Loucy (cell line): Measurements from ENCODE around the gene MRLN.

ENCODE experiments used
- EZH2phosphoT487 ChIP-seq: fragments of 200-600 bp; IDR thresholded peaks from 2 replicates; pipeline ENCODE4 v1.6.1; 2018; ENCODE audit warnings: antibody characterized with exemption, mild to moderate bottlenecking, moderate library complexity, borderline replicate concordance
- TF ChIP-seq, protein P1 (sequence below): fragments of 200-600 bp; sonication (generic); conservative IDR thresholded peaks from 2 replicates; pipeline ENCODE4 v1.5.1; 2014; ENCODE audit warnings: mild to moderate bottlenecking, antibody characterized with exemption, low read length

- TF ChIP-seq, protein P1, sequence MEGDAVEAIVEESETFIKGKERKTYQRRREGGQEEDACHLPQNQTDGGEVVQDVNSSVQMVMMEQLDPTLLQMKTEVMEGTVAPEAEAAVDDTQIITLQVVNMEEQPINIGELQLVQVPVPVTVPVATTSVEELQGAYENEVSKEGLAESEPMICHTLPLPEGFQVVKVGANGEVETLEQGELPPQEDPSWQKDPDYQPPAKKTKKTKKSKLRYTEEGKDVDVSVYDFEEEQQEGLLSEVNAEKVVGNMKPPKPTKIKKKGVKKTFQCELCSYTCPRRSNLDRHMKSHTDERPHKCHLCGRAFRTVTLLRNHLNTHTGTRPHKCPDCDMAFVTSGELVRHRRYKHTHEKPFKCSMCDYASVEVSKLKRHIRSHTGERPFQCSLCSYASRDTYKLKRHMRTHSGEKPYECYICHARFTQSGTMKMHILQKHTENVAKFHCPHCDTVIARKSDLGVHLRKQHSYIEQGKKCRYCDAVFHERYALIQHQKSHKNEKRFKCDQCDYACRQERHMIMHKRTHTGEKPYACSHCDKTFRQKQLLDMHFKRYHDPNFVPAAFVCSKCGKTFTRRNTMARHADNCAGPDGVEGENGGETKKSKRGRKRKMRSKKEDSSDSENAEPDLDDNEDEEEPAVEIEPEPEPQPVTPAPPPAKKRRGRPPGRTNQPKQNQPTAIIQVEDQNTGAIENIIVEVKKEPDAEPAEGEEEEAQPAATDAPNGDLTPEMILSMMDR: no peak
- no peak for TF ChIP-seq EZH2phosphoT487
Measured at GRCh38 chr10:59718257-59718656, 35.0 kb downstream of the MRLN start.
